IMR-90 (cell line): ENCODE data around the gene KLHL2.
"Not testable (repeated sequence)": the region's sequence is repeated elsewhere in the genome, so short reads cannot be mapped to it uniquely, and the experiment has no call there.

Experiments
- POLR2A ChIP-seq: IDR thresholded peaks from 2 replicates; pipeline ENCODE4 v1.6.1; 2012; ENCODE audit warnings: mild to moderate bottlenecking, low read depth, low read length
- RAD21 ChIP-seq: IDR thresholded peaks from 2 replicates; pipeline ENCODE4 v1.6.1; 2012; ENCODE audit warnings: low read length, improper control_type of control experiment
- SMC3 ChIP-seq: fragments of 150-350 bp; IDR thresholded peaks from 2 replicates; pipeline ENCODE4 v1.6.1; 2016; ENCODE audit warnings: low read depth, mild to moderate bottlenecking, antibody characterized with exemption, low read length, moderate library complexity
- TF ChIP-seq, protein P1 (sequence below): conservative IDR thresholded peaks from 2 replicates; pipeline ENCODE4 v1.5.1; 2012; ENCODE audit warnings: mild to moderate bottlenecking, low read depth, low read length, improper control_type of control experiment

DNA sequence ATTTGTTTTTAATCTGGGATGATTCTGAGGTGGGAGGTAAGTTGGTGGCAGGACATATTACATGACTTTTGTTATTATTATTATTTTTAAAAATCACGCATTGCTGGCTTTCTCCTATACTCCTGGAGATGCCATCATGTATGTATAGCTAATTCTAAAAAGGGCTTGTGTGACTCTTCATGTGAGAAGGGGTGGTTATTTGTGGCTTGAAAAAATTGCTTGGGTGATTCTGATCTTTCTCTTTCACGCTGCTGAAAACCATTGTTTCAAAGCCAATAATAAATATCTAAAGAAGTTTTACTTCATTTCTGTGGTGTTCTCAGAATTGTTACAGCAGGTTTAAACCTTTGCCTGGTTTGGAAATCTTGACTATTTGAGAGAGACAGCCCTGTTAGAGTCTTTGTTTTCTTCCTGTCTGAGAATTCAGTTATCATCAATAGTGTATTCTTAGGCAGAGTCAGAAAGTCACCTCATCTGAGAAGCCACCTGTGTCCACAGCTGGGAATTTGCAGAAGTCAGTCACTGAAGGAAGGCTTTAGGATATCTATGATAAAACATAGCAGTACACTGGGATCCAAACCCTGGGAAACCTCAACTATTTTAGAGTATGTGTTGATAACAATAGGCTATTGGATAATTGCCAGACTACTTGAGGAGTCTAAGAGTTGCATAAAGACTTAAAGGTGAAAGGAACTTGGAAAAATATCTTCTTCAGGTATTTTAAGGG, 8.6 kb downstream of the KLHL2 start:
- TF ChIP-seq POLR2A, SMC3, RAD21: not testable (repeated sequence)
- TF ChIP-seq, protein P1, sequence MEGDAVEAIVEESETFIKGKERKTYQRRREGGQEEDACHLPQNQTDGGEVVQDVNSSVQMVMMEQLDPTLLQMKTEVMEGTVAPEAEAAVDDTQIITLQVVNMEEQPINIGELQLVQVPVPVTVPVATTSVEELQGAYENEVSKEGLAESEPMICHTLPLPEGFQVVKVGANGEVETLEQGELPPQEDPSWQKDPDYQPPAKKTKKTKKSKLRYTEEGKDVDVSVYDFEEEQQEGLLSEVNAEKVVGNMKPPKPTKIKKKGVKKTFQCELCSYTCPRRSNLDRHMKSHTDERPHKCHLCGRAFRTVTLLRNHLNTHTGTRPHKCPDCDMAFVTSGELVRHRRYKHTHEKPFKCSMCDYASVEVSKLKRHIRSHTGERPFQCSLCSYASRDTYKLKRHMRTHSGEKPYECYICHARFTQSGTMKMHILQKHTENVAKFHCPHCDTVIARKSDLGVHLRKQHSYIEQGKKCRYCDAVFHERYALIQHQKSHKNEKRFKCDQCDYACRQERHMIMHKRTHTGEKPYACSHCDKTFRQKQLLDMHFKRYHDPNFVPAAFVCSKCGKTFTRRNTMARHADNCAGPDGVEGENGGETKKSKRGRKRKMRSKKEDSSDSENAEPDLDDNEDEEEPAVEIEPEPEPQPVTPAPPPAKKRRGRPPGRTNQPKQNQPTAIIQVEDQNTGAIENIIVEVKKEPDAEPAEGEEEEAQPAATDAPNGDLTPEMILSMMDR: not testable (repeated sequence)
